ENCODE results near the gene WDR88.
"Not testable (repeated sequence)": the region's sequence is repeated elsewhere in the genome, so short reads cannot be mapped to it uniquely, and the experiment has no call there.

The WDR88 gene

GRCh38 chr19:33199441-33200265 is 67.7 kb downstream of the WDR88 start:
- DNase-seq = peak; percentile 65

- no peak for DNase-seq
Measured at GRCh38 chr19:33201473-33201872, 69.6 kb downstream of the WDR88 start.

GRCh38 chr19:33201886-33202545 is 70.1 kb downstream of the WDR88 start:
- no peak for DNase-seq

GRCh38 chr19:33202546-33203507 is 70.9 kb downstream of the WDR88 start:
- DNase-seq = no peak

- DNase-seq = no peak
Measured at GRCh38 chr19:33203529-33203928, 71.6 kb downstream of the WDR88 start.

- DNase-seq = no peak
Measured at GRCh38 chr19:33204136-33204973, 72.4 kb downstream of the WDR88 start.

GRCh38 chr19:33205110-33205509 is 73.2 kb downstream of the WDR88 start:
- DNase-seq = no peak

- no peak for DNase-seq
Measured at GRCh38 chr19:33205531-33206260, 73.8 kb downstream of the WDR88 start.

GRCh38 chr19:33206261-33207039 is 74.5 kb downstream of the WDR88 start:
- DNase-seq = no peak

GRCh38 chr19:33207040-33207620 is 75.2 kb downstream of the WDR88 start:
- no peak for DNase-seq

GRCh38 chr19:33207903-33208302 is 76.0 kb downstream of the WDR88 start:
- no peak for DNase-seq

- no peak for DNase-seq
Measured at GRCh38 chr19:33208371-33208895, 76.5 kb downstream of the WDR88 start.

GRCh38 chr19:33208904-33209849 is 77.3 kb downstream of the WDR88 start:
- DNase-seq = no peak

GRCh38 chr19:33209850-33210230 is 77.9 kb downstream of the WDR88 start:
- not testable (repeated sequence) for DNase-seq

- no peak for DNase-seq
Measured at GRCh38 chr19:33210266-33210940, 78.5 kb downstream of the WDR88 start.

- no peak for DNase-seq
Measured at GRCh38 chr19:33211794-33212435, 80.0 kb downstream of the WDR88 start.

GRCh38 chr19:33212436-33213172 is 80.7 kb downstream of the WDR88 start:
- DNase-seq = no peak
